Stimulated activated CD8-positive, alpha-beta memory T cell treated with anti-CD3 and anti-CD28 coated beads, Interleukin-7, amount 100 ng/mL, for 1 hour (primary cell): ENCODE data around the gene RRM1.
"Not testable (repeated sequence)": the region's sequence is repeated elsewhere in the genome, so short reads cannot be mapped to it uniquely, and the experiment has no call there.

ENCODE experiments used
- DNase-seq, 2 donors: peaks; one replicate each; pipeline ENCODE4 v3.0.0-alpha.2; 2020; ENCODE audit warnings: low read depth in 2 of 2

Gene RRM1

GRCh38 chr11:4094348-4095291 lies at the start of gene RRM1:
TSS of gene RRM1 (plus strand) at chr11:4094799. CDS start at chr11:4095013, 214 bp downstream.
- DNase-seq = peak; percentile 84 to 86

- no peak for DNase-seq
These were observed 49.5 kb upstream of the RRM1 start for GRCh38 chr11:4044976-4045646.

DNA sequence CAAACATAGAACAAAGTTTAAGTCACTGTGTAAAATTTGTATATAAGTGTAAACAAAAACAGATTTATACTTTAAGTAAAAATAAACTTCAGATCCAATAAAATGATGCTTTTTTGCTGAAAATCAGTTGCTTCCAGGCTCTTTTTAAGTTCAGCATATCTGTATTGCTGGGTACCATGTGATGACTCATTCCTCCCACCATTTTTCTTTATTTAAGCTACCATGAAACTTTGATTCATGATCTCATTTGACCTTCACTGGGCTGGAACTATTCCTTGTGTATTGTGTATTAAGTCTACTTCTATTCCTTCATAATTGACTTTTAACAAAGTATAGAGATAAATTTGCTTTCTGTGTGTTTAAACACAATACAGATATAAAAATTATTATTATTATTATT lies 46.3 kb upstream of the RRM1 start:
- no peak for DNase-seq

GRCh38 chr11:4049006-4049405 lies 45.6 kb upstream of the RRM1 start:
- DNase-seq = no peak

- no peak for DNase-seq
These were observed 44.5 kb upstream of the RRM1 start for GRCh38 chr11:4050138-4050537.

GRCh38 chr11:4053200-4053599 lies 41.4 kb upstream of the RRM1 start:
- DNase-seq = not testable (repeated sequence)

GRCh38 chr11:4054643-4055042 lies 40.0 kb upstream of the RRM1 start:
- DNase-seq = no peak

- no peak for DNase-seq
These were observed 35.2 kb upstream of the RRM1 start for GRCh38 chr11:4059424-4059823.

- DNase-seq = no peak
These were observed 34.2 kb upstream of the RRM1 start for GRCh38 chr11:4060182-4060923.

DNA sequence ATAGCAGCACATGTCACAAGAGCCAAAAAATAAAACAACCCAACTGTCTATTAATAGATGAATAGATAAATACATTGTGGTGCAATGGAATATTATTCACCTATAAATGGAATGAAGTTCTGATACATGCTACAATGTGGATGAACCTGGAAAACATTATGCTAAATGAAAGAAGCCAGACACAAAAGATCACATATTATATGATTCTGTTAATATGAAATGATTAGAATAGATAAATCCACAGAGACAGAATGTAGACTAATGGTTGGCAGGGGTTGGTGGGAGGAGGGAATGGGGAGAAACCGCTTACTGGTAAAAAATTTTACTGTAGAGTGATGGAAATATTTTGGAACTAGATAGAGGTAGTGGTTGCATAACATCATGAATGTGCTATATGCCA lies 32.9 kb upstream of the RRM1 start:
- DNase-seq = no peak

- no peak for DNase-seq
These were observed 31.3 kb upstream of the RRM1 start for GRCh38 chr11:4063348-4063747.

GRCh38 chr11:4064278-4064955 lies 30.2 kb upstream of the RRM1 start:
- DNase-seq = no peak

DNA sequence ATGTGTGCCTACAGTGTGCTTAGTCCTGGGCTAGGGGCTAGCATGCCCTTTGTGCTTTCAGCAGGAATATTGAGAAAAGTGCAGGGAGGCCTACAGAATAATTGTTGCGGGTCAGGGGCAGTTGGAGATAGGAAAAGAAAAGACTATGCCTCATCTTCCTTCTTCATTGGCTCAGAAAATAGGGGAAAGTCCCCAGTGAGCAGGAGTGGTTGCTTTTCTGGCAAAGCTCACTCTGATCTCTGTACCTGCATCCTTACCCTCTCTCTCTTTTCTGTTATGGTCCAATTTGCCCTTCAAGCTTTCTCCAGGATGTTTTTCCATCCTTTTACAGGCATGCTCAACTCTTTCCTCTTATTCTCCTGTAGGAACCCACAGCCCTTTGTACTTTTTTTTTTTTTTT lies 29.5 kb upstream of the RRM1 start:
- DNase-seq = no peak

DNA sequence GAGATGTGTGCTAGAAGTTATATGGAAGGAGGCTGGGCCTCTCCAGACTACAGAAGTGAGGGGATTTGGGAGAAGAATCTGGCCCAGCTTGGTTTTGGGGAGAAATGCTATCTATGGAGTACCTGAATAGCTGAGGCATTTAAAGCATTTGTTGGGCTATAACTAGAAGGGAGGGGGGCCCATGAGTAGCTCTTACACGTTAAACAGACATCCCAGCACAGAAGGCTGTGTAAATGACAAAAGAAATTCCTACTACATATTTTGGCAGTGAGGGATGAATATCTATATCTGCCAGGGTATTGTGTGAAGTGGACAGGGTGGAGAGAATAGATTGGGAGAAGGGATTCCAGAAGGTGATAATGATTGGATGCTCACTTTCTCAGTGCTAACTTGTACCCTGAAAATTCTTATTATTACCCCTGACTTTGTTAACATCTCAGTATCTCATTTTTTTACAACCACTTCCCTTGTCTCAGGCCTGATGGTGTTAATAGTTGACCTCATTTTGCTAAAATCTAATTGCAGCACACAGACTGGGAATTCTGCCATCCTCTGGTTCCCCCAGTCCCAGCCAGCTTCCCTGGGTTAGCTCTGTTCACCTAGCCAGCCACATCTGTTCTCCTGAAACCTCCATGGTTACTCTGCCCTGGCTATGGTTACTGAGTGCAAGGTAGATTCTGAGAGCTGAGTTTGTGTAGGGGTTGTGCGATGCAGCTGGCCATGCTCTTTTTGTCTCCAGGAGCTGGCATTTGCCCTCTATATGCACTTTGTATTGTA lies 28.8 kb upstream of the RRM1 start:
- no peak for DNase-seq

- no peak for DNase-seq
These were observed 27.7 kb upstream of the RRM1 start for GRCh38 chr11:4066910-4067309.

- DNase-seq = no peak
These were observed 25.6 kb upstream of the RRM1 start for GRCh38 chr11:4068962-4069361.

DNA sequence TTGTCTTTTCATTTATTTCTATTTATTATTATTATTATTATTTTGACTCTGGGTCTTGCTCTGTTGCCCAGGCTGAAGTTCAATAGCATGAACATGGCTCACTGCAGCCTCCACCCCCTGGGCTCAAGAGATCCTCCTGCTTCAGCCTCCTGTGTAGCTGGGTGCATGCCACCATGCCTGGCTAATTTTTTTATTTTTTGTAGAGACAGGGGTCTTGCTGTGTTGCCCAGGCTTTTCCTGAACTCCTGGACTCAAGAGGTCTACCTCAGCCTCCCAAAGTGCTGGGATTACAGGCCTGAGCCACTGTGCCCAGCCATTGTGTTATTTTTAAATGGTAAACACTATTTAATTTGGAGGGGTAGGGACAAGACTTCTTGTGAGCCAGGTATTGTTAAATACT lies 23.3 kb upstream of the RRM1 start:
- no peak for DNase-seq

DNA sequence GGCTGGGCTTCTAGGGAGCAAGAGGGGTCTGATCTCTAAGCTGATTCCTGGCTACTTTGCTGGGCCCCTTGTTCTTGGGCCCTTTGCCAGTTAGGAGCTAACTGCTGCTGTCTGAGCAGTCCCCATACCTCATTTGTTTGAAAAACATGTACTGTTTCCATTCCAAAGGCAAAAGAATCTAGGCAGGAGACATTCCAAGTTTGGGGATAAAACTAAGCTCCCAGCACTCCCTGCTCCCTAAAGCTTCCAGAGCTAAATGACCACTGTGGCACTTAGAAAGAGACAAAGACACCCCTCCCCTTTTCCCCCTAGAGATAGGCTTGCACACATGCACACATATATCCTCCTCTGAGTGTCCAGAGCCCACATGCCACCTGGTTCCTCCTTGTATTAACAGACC lies 22.7 kb upstream of the RRM1 start:
- DNase-seq = no peak

GRCh38 chr11:4072668-4073285 lies 21.8 kb upstream of the RRM1 start:
- DNase-seq = peak in 1 of 2 donors; percentile 17

- no peak for DNase-seq
These were observed 20.3 kb upstream of the RRM1 start for GRCh38 chr11:4074266-4074665.

GRCh38 chr11:4076774-4077173 lies 17.8 kb upstream of the RRM1 start:
- no peak for DNase-seq
